AG04450 (cell line): ENCODE measurements around the gene F2RL1. TPM values are rescaled to one million over a fixed set of nuclear protein-coding genes. Genes with fewer than 3 reads are reported as not detected.

Source experiments
- CTCF ChIA-PET: fragments of 300-600, 350-600 bp; formaldehyde crosslinking; extraction: SDS; loops from one replicate; lab custom pipeline; 2022; ENCODE audit warnings: antibody characterized with exemption, inconsistent platforms; lab: Charles Lee
- POLR2A ChIA-PET: fragments of 350-600 bp; formaldehyde crosslinking; extraction: SDS; loops from one replicate; lab custom pipeline; 2021; ENCODE audit warnings: antibody characterized with exemption, inconsistent platforms; lab: Yijun Ruan, JAX
- DNase-seq: peaks from one replicate; pipeline ENCODE4 v3.0.0-alpha.2; 2011; ENCODE audit warnings: low read depth, low spot score
- H3K27ac ChIP-seq: one replicate; pipeline ENCODE4 v1.5.1; 2012; ENCODE audit warnings: low read depth, low read length, control low read depth
- H3K27me3 ChIP-seq: one replicate; pipeline ENCODE4 v1.6.0; 2012; ENCODE audit warnings: low read length; ENCODE audit not compliant: control insufficient read depth, insufficient read depth
- H3K4me3 ChIP-seq: 2 replicates; pipeline ENCODE4 v1.5.1; 2011; ENCODE audit warnings: mild to moderate bottlenecking, low read depth, low read length, control low read depth
- H3K9me3 ChIP-seq: 2 replicates; pipeline ENCODE4 v1.5.1; 2012; ENCODE audit warnings: low read length; ENCODE audit not compliant: control insufficient read depth, insufficient read depth
- polyA plus RNA-seq: library from polyadenylated mRNA; depleted of rRNA; stranded (reverse); fragments of >200 nt; gene quantifications from 2 replicates; pipeline ENCODE4 v1.2.3, GENCODE V29; 2011
- TF ChIP-seq, protein P1 (sequence below): IDR thresholded peaks from 2 replicates; pipeline ENCODE4 v1.5.1; 2011; ENCODE audit warnings: low read depth, low read length, control low read depth, inconsistent platforms

Gene F2RL1
- polyA plus RNA-seq, 1 experiment = 11.0 TPM

DNA sequence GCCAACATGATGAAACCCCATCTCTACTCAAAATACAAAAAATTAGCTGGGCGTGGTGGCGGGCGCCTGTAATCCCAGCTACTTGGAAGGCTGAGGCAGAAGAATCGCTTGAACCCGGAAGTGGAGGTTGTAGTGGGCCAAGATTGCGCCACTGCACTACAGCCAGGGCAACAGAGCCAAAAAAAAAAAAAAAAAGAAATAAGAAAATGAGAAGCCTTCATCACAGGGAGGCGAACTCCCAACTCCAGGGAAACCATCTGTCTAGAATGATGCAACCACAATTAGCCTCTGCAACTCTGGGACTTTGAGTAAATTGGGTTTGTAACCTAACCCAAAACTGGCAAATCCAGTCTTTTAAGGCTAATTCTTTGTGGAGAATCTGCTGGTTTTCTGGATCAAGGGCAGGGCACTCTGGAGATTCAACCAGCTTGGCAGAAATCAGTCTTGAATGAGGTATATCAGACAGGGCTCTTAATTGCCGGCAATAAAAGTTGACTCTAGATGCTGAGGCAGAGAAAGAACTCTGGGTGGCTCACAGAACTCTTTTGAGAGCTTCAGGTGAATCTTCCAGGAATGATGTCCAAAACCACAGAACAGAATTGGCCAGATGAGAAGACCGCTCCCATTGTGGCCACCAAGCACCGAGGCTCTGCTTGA, 40.9 kb downstream of the F2RL1 start:
- H3K27me3 ChIP-seq = no peaks in the 10 kb centered on the region
- H3K9me3 ChIP-seq = no peaks in the 10 kb centered on the region
- TF ChIP-seq, protein P1, sequence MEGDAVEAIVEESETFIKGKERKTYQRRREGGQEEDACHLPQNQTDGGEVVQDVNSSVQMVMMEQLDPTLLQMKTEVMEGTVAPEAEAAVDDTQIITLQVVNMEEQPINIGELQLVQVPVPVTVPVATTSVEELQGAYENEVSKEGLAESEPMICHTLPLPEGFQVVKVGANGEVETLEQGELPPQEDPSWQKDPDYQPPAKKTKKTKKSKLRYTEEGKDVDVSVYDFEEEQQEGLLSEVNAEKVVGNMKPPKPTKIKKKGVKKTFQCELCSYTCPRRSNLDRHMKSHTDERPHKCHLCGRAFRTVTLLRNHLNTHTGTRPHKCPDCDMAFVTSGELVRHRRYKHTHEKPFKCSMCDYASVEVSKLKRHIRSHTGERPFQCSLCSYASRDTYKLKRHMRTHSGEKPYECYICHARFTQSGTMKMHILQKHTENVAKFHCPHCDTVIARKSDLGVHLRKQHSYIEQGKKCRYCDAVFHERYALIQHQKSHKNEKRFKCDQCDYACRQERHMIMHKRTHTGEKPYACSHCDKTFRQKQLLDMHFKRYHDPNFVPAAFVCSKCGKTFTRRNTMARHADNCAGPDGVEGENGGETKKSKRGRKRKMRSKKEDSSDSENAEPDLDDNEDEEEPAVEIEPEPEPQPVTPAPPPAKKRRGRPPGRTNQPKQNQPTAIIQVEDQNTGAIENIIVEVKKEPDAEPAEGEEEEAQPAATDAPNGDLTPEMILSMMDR = no peak
- ChIA-PET POLR2A (interaction anchor here (0.6 kb wide), 1 partner anchor 196 kb away, joined by 7 read pairs; no protein-coding TSS in a partner anchor), CTCF (interaction anchor here (0.6 to 3.0 kb wide), 3 partner anchors 8 to 111 kb away, joined by 3 to 9 read pairs (median 5); no protein-coding TSS in a partner anchor)
- DNase-seq = no peak
- H3K27ac ChIP-seq = no peak overlapping the region
- H3K4me3 ChIP-seq = no peak overlapping the region

- Histone ChIP-seq H3K27me3 (no peaks in the 10 kb centered on the region), H3K9me3 (no peaks in the 10 kb centered on the region), H3K27ac (no peak overlapping the region), H3K4me3 (no peak overlapping the region)
- ChIA-PET POLR2A (interaction anchor here (0.9 to 1.0 kb wide), 2 partner anchors 42 to 71 kb away, joined by 3 to 5 read pairs; partner anchors contain the start of gene F2RL1), CTCF (interaction anchor here (0.5 to 3.0 kb wide), 3 partner anchors 87 to 262 kb away, joined by 3 to 9 read pairs (median 5); no protein-coding TSS in a partner anchor)
- TF ChIP-seq, protein P1 = no peak
- DNase-seq = peak; percentile 30
Observed at GRCh38 chr5:76861612-76862011, 42.8 kb downstream of the F2RL1 start.

DNA sequence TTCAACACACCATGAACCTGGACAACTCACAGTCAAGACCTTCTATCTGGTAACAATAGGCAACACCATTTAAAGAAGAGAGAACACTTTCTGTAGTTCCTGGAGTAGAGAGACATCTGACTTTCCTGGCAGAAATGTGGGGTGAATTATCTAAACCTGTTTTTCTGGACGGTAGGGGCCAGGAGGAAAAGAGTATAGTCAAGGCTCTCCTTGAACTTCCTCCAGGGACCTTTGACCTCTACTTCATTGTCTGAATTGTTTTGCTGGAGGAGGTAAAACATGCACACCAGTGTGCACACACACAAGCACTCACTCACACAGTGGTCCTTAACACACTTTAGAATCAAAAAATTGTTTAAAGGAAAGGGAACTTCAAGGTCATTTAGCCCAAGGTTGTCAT, 44.2 kb downstream of the F2RL1 start:
- H3K4me3 ChIP-seq = no peak overlapping the region
- no peaks in the 10 kb centered on the region for H3K9me3 ChIP-seq
- TF ChIP-seq, protein P1 = no peak
- no peak for DNase-seq
- ChIA-PET CTCF (no interaction called here), POLR2A (no interaction called here)
- H3K27ac ChIP-seq = no peak overlapping the region
- no peaks in the 10 kb centered on the region for H3K27me3 ChIP-seq

- Histone ChIP-seq H3K4me3 (no peak overlapping the region), H3K27me3 (no peaks in the 10 kb centered on the region), H3K27ac (no peak overlapping the region), H3K9me3 (no peaks in the 10 kb centered on the region)
- CTCF ChIA-PET = interaction anchor here (4.6 kb wide), 1 partner anchor 150 kb away, joined by 46 read pairs; no protein-coding TSS in a partner anchor
- TF ChIP-seq, protein P1 = no peak
- POLR2A ChIA-PET = no interaction called here
- DNase-seq = no peak
Observed at GRCh38 chr5:76866503-76866902, 47.7 kb downstream of the F2RL1 start.

DNA sequence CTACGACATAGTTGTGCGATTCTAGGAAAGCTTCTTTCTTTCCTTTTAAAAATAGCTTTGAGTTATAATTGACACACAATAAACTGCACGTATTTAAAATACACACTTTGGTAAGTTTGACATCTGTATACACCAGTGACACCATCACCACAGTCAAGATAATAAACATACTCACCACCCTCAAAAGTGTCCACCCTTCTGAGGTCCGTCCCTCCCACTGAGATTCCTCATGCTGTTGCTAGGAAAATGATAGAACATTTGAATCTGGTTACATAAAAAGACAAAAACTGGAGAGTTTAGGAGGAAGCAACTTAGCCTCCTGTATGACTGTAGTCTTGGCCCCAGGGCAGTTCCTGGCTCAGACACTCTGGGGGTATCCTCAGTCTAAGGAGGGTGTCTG, 48.2 kb downstream of the F2RL1 start:
- TF ChIP-seq, protein P1 = no peak
- ChIA-PET POLR2A (no interaction called here), CTCF (interaction anchor here (0.6 to 4.6 kb wide), 6 partner anchors 7 to 267 kb away, joined by 3 to 46 read pairs (median 5); no protein-coding TSS in a partner anchor)
- DNase-seq = no peak
- no peak overlapping the region for H3K27ac ChIP-seq
- H3K9me3 ChIP-seq = no peaks in the 10 kb centered on the region
- no peaks in the 10 kb centered on the region for H3K27me3 ChIP-seq
- no peak overlapping the region for H3K4me3 ChIP-seq
